Measurements from ENCODE around the gene ANKRD49.
"Not testable (repeated sequence)": the region's sequence is repeated elsewhere in the genome, so short reads cannot be mapped to it uniquely, and the experiment has no call there.

Gene ANKRD49

GRCh38 chr11:94501522-94501921, 7.7 kb downstream of the ANKRD49 start:
- no peak for TF ChIP-seq ELF4 (IDR thresholded peaks at IDR 0.05)
- no peak for TF ChIP-seq SUZ12 (IDR thresholded peaks at IDR 0.05)
- no peak for TF ChIP-seq PKNOX1 (IDR thresholded peaks at IDR 0.05)
- TF ChIP-seq LEF1 (IDR thresholded peaks at IDR 0.05; ENCODE audit: borderline replicate concordance) = no peak
- no peak for TF ChIP-seq BHLHE40 (IDR thresholded peaks at IDR 0.05; ENCODE audit: borderline replicate concordance)
- no peak for TF ChIP-seq FOXA1 (IDR thresholded peaks at IDR 0.05)
- TF ChIP-seq FOXK2 (IDR thresholded peaks at IDR 0.05) = no peak
- TF ChIP-seq FOXM1 (IDR thresholded peaks at IDR 0.05; ENCODE audit: borderline replicate concordance) = no peak
- TF ChIP-seq HDGF (IDR thresholded peaks at IDR 0.05; ENCODE audit: borderline replicate concordance) = no peak
- no peak for TF ChIP-seq SP1 (IDR thresholded peaks at IDR 0.05)
- no peak for TF ChIP-seq ZNF384 (IDR thresholded peaks at IDR 0.05)
- ChIA-PET CTCF (interaction anchor here (2.6 kb wide), 1 partner anchor 606 kb away, joined by 8 read pairs; no protein-coding TSS in a partner anchor), POLR2A (no interaction called here)

GRCh38 chr11:94504689-94505293, 11.0 kb downstream of the ANKRD49 start:
- ChIA-PET CTCF (interaction anchor here (0.8 to 2.5 kb wide), 4 partner anchors 8 to 609 kb away, joined by 3 to 10 read pairs (median 4); no protein-coding TSS in a partner anchor), POLR2A (no interaction called here)
- peak; percentile 40 for DNase-seq (ENCODE audit: extremely low spot score)
- TF ChIP-seq PKNOX1 (IDR thresholded peaks at IDR 0.05) = peak; percentile 66
- TF ChIP-seq L3MBTL2 (conservative IDR thresholded peaks at IDR 0.05) = no peak

More at GRCh38 chr11:94501522-94501921, 7.7 kb downstream of the ANKRD49 start:
- no peak for DNase-seq (ENCODE audit: extremely low spot score)

GRCh38 chr11:94506513-94506912, 12.7 kb downstream of the ANKRD49 start:
- DNase-seq (ENCODE audit: extremely low spot score); POLR2A ChIA-PET; CTCF ChIA-PET: not testable (repeated sequence)

GRCh38 chr11:94507485-94507884, 13.7 kb downstream of the ANKRD49 start:
- no peak for DNase-seq (ENCODE audit: extremely low spot score)
- TF ChIP-seq CTBP1 (IDR thresholded peaks at IDR 0.05; ENCODE audit: borderline replicate concordance) (no peak), PKNOX1 (IDR thresholded peaks at IDR 0.05) (no peak), SP1 (IDR thresholded peaks at IDR 0.05) (no peak), FOXM1 (IDR thresholded peaks at IDR 0.05; ENCODE audit: borderline replicate concordance) (no peak), HDGF (IDR thresholded peaks at IDR 0.05; ENCODE audit: borderline replicate concordance) (no peak), SUZ12 (IDR thresholded peaks at IDR 0.05) (no peak)
- ChIA-PET POLR2A (no interaction called here), CTCF (no interaction called here)

GRCh38 chr11:94511932-94512781, 18.4 kb downstream of the ANKRD49 start, which contains the start of gene C11orf97:
TSS of gene C11orf97 (plus strand) at chr11:94512461. CDS start at chr11:94512529, 68 bp downstream.
- no peak for TF ChIP-seq LEF1 (IDR thresholded peaks at IDR 0.05; ENCODE audit: borderline replicate concordance)
- no peak for TF ChIP-seq TARDBP (IDR thresholded peaks at IDR 0.05)
- TF ChIP-seq ZNF384 (IDR thresholded peaks at IDR 0.05) = no peak
- TF ChIP-seq ARNT (IDR thresholded peaks at IDR 0.05) = no peak
- TF ChIP-seq SUZ12 (IDR thresholded peaks at IDR 0.05) = no peak
- TF ChIP-seq CTBP1 (IDR thresholded peaks at IDR 0.05; ENCODE audit: borderline replicate concordance) = no peak
- no peak for TF ChIP-seq ELF4 (IDR thresholded peaks at IDR 0.05)
- TF ChIP-seq FOXM1 (IDR thresholded peaks at IDR 0.05; ENCODE audit: borderline replicate concordance) = no peak
- no peak for TF ChIP-seq PKNOX1 (IDR thresholded peaks at IDR 0.05)
- TF ChIP-seq L3MBTL2 (conservative IDR thresholded peaks at IDR 0.05) = no peak
- TF ChIP-seq FOXK2 (IDR thresholded peaks at IDR 0.05) = no peak
- no peak for TF ChIP-seq HDGF (IDR thresholded peaks at IDR 0.05; ENCODE audit: borderline replicate concordance)
- no peak for TF ChIP-seq FOXA1 (IDR thresholded peaks at IDR 0.05)
- TF ChIP-seq BHLHE40 (IDR thresholded peaks at IDR 0.05; ENCODE audit: borderline replicate concordance) = no peak
- TF ChIP-seq SP1 (IDR thresholded peaks at IDR 0.05) = no peak
- TF ChIP-seq NFRKB (IDR thresholded peaks at IDR 0.05) = no peak
- POLR2A ChIA-PET = interaction anchor here (1.2 kb wide), 1 partner anchor 19 kb away, joined by 3 read pairs; the partner anchor contains the start of genes ANKRD49 and MRE11

GRCh38 chr11:94513091-94513490, 19.3 kb downstream of the ANKRD49 start:
- DNase-seq (ENCODE audit: extremely low spot score) = no peak
- ChIA-PET POLR2A (interaction anchor here (1.2 kb wide), 1 partner anchor 20 kb away, joined by 3 read pairs; the partner anchor contains the start of genes ANKRD49 and MRE11), CTCF (interaction anchor here (0.7 to 1.4 kb wide), 4 partner anchors 8 to 618 kb away, joined by 3 read pairs; no protein-coding TSS in a partner anchor)
- TF ChIP-seq SUZ12 (IDR thresholded peaks at IDR 0.05) (no peak), ZNF384 (IDR thresholded peaks at IDR 0.05) (no peak)

More at GRCh38 chr11:94511932-94512781, 18.4 kb downstream of the ANKRD49 start, which contains the start of gene C11orf97:
- peak; percentile 76 for DNase-seq (ENCODE audit: extremely low spot score)
- CTCF ChIA-PET = interaction anchor here (0.6 to 1.4 kb wide), 5 partner anchors 9 to 617 kb away, joined by 3 read pairs; no protein-coding TSS in a partner anchor
